ENCODE results near the gene HOXB6.

Gene HOXB6

DNA sequence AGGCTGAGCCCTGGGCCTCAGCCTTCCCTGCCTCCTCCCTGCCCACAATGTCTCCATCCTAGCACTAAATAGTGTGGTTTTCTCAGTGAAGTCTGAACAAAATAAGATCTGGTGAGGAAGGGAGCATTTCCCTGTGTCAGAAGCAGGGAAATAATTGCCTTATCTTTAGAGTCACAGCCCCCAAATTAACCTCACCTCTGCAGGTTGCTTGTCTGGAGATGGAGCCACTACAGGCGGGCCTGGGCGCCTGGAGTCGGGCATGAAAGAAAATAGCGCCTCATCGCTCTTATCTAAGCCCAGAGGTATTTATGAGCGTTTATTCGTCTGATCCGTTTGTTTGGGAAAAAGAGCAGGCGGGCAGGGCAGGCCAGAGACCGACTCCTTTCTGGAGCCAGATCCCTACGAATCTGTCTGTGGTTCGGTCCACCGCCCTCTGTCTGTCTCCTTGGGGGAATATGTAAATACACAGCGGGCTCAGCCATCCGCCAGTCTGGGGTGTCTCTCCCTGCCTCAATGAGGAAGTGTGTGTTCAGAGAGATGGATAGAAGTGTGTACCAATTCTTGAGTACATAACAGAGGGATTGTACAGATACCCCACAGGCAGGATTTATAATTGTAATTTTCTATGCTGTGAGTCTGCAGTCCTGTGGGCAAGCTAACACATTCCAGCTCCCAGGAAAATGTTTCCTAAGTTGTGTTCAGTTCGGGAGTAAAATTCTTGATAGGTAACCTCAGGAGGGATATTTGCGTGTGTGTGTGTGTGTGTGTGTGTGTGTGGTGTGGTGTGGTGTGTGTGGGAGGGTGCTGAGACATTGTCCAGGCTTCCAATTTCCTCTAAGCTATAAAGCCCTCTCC is 4.3 kb downstream of the HOXB6 start:
- TF ChIP-seq, protein P1, sequence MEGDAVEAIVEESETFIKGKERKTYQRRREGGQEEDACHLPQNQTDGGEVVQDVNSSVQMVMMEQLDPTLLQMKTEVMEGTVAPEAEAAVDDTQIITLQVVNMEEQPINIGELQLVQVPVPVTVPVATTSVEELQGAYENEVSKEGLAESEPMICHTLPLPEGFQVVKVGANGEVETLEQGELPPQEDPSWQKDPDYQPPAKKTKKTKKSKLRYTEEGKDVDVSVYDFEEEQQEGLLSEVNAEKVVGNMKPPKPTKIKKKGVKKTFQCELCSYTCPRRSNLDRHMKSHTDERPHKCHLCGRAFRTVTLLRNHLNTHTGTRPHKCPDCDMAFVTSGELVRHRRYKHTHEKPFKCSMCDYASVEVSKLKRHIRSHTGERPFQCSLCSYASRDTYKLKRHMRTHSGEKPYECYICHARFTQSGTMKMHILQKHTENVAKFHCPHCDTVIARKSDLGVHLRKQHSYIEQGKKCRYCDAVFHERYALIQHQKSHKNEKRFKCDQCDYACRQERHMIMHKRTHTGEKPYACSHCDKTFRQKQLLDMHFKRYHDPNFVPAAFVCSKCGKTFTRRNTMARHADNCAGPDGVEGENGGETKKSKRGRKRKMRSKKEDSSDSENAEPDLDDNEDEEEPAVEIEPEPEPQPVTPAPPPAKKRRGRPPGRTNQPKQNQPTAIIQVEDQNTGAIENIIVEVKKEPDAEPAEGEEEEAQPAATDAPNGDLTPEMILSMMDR (IDR thresholded peaks at IDR 0.05; ENCODE audit: control extremely low read depth, extremely low read depth, low read depth, missing control alignments) = no peak
- no peak for DNase-seq (ENCODE audit: extremely low spot score)
- POLR2A ChIA-PET = interaction anchor here (0.6 kb wide), 1 partner anchor 535 kb away, joined by 4 read pairs; no protein-coding TSS in a partner anchor
- CTCF ChIA-PET = interaction anchor here (0.9 to 2.3 kb wide), 9 partner anchors 9 to 575 kb away, joined by 3 to 13 read pairs (median 4); no protein-coding TSS in a partner anchor

DNA sequence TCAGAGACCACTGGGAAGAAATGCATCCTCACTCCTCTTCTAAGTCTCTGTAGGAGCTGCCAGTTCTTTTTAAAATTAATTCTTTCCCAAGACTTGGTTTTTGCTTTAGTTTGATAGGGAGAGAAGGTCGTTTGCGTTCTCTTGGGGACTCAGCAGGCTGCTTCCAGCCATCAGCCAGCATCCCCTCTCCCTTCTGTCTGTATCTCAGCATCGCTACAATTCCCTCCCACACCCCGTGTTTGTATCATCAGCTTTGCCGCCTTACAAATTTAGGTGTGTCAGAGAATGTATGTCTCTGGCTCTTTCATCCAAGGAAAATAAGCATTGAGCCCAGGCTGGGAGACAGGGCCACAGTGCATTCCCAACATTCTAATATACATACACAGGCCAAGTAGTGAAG is 5.4 kb downstream of the HOXB6 start:
- CTCF ChIA-PET = interaction anchor here (0.8 to 1.7 kb wide), 4 partner anchors 10 to 336 kb away, joined by 3 to 8 read pairs (median 4); no protein-coding TSS in a partner anchor
- TF ChIP-seq, protein P1 (IDR thresholded peaks at IDR 0.05; ENCODE audit: control extremely low read depth, extremely low read depth, low read depth, missing control alignments) = no peak
- POLR2A ChIA-PET = no interaction called here
- DNase-seq (ENCODE audit: extremely low spot score) = no peak

DNA sequence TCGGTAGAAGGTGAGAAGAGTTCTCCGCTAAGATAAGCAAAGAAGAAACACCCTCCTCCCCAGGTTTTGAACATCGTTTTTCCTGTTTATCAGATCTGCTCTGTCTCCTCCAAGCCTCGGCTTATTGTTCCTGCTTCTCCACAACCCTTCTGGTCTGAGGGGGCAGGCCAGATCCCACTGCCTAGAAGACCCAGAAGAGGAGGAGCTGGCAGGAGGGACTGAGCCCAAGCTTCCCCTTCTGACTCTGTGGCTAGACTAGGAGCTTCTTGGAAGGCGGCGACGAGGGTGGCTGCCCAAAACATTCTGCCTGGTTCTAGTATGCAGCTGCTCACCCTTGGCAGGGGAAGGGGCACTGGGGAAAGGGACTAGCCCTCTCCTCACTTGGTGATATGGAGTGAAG is 6.0 kb downstream of the HOXB6 start:
- ChIA-PET POLR2A (no interaction called here), CTCF (interaction anchor here (0.8 to 1.7 kb wide), 5 partner anchors 11 to 336 kb away, joined by 3 to 8 read pairs (median 4); no protein-coding TSS in a partner anchor)
- DNase-seq (ENCODE audit: extremely low spot score) = no peak
- TF ChIP-seq, protein P1 (IDR thresholded peaks at IDR 0.05; ENCODE audit: control extremely low read depth, extremely low read depth, low read depth, missing control alignments) = no peak

DNA sequence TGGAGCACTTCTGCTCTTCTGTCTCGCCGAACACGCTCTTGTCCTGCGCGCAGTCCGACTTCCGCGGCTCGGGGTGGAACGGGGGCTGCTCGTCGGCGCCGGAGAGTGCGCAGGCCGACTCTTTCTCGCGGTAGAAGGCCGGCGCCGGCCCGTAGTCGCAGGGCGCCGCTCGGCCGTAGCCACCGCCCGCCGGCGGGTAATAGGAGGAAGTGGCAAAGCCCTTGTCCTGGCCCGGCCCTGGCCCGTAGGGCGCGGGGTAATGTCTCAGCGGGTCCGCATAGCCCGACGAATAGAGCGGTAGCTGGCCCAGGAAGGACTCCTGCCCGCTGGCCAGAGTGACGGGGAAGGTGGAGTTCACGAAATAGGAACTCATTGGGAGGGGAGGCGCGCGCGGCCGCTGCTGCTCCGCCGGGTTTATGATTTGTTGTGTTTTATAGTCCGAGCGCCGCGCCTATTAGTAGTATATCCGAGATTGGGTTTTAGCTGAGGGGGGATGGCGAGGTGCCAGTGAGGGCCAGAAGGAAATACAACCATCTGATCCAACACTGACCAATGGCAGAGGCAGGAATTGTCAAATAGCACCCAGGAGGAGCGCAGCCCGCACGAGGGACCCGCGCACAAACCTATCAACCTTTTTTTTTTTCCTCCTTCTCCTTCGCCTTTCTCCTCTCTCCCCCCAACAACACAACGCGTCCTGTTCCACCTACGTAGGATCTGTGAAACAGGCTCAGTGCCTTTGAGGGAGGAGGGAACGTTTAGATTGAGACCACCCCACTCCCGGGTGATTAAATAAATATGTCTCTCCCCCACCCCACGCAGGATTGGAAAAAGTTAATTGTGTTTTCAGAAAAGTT is 6.8 kb downstream of the HOXB6 start:
- TF ChIP-seq, protein P1 (IDR thresholded peaks at IDR 0.05; ENCODE audit: control extremely low read depth, extremely low read depth, low read depth, missing control alignments) = no peak
- POLR2A ChIA-PET = no interaction called here
- peak; percentile 59 for DNase-seq (ENCODE audit: extremely low spot score)
- CTCF ChIA-PET = interaction anchor here (1.2 to 1.7 kb wide), 4 partner anchors 12 to 335 kb away, joined by 3 to 8 read pairs (median 5); no protein-coding TSS in a partner anchor

DNA sequence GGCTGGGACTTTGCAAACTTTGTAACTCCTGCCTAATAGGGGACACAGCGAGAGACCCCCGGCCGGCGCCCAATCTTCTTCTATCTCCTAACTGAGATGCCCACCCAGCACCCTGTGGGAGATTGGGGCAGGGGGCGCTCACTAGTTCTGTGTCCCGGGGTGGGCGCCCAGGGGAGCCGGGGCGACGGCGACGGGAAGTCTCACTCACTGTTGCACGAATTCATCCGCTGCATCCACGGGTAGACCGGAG is 7.3 kb downstream of the HOXB6 start:
- no peak for DNase-seq (ENCODE audit: extremely low spot score)
- ChIA-PET CTCF (interaction anchor here (1.2 kb wide), 1 partner anchor 21 kb away, joined by 4 read pairs; no protein-coding TSS in a partner anchor), POLR2A (no interaction called here)
- TF ChIP-seq, protein P1 (IDR thresholded peaks at IDR 0.05; ENCODE audit: control extremely low read depth, extremely low read depth, low read depth, missing control alignments) = no peak

DNA sequence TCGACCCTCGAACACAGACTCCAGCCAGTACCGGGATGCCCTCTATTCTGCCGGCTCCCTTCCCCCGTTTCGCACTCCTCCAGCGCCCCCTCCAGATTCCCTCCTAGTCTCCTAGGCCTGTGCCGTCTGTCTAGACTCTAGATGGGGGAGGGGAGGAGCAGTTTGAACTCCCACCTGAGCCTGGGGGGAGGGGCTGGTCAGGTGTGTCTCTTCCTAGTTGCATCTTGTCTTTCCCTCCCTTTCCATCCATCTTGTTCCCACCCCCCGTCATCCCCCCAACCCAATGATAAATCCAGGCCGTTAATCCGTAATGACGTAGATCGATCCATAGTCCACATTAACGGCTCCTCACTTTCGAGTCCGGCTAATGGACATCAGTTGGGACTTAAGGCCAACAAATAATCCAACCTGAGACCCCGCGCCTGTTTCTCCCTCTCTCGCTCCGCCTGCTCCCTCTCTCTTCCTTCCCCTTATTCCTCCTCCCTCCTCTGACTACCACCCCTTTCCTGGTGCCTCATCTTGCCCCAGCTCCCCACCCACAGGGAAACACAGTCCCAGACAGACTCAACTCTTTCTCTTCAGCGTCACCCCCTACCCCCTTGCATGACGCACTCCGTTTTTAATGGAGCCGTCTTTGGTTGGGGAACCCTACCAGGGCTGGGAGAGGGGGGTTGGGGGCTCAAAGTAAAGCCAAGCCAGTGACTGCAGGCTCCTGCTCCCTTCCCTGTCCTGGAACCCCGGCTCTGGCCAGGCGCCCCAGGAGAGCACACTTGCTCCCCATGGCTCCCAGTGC is 7.9 kb downstream of the HOXB6 start:
- ChIA-PET CTCF (interaction anchor here (1.2 kb wide), 1 partner anchor 9 kb away, joined by 3 read pairs; no protein-coding TSS in a partner anchor), POLR2A (no interaction called here)
- TF ChIP-seq, protein P1 (IDR thresholded peaks at IDR 0.05; ENCODE audit: control extremely low read depth, extremely low read depth, low read depth, missing control alignments) = no peak
- DNase-seq (ENCODE audit: extremely low spot score) = no peak

All from GM10248 (cell line).